Limb (tissue), 2 donors: ENCODE results near the gene STPG2.

ENCODE experiments used
- DNase-seq, 2 donors: peaks; one replicate each; pipeline ENCODE4 v3.0.0-alpha.2; 2016; ENCODE audit errors: extremely low spot score in 2 of 2

Gene STPG2

GRCh38 chr4:98093662-98094061 is 49.6 kb downstream of the STPG2 start:
- no peak for DNase-seq

GRCh38 chr4:98092833-98093439 is 50.3 kb downstream of the STPG2 start:
- DNase-seq = peak in 1 of 2 donors; percentile 13

- no peak for DNase-seq
Observed at GRCh38 chr4:98081936-98082335, 61.3 kb downstream of the STPG2 start.

GRCh38 chr4:98068495-98068894 is 74.8 kb downstream of the STPG2 start:
- DNase-seq = no peak

GRCh38 chr4:98055800-98056501 is 87.3 kb downstream of the STPG2 start:
- no peak for DNase-seq

- DNase-seq = no peak
Observed at GRCh38 chr4:98046665-98047064, 96.6 kb downstream of the STPG2 start.

- no peak for DNase-seq
Observed at GRCh38 chr4:98030059-98030458, 113.2 kb downstream of the STPG2 start.

- DNase-seq = no peak
Observed at GRCh38 chr4:98027827-98028226, 115.4 kb downstream of the STPG2 start.

GRCh38 chr4:98026362-98026761 is 116.9 kb downstream of the STPG2 start:
- DNase-seq = no peak

- DNase-seq = no peak
Observed at GRCh38 chr4:98006814-98007412, 136.4 kb downstream of the STPG2 start.

- no peak for DNase-seq
Observed at GRCh38 chr4:98006060-98006459, 137.2 kb downstream of the STPG2 start.

GRCh38 chr4:98000940-98001339 is 142.3 kb downstream of the STPG2 start:
- no peak for DNase-seq

GRCh38 chr4:97998203-97998602 is 145.1 kb downstream of the STPG2 start:
- no peak for DNase-seq

- DNase-seq = no peak
Observed at GRCh38 chr4:97994765-97995465, 148.4 kb downstream of the STPG2 start.

GRCh38 chr4:97990409-97990808 is 152.9 kb downstream of the STPG2 start:
- DNase-seq = no peak

GRCh38 chr4:97987019-97987648 is 156.1 kb downstream of the STPG2 start:
- DNase-seq = peak in 1 of 2 donors; percentile 64

- DNase-seq = no peak
Observed at GRCh38 chr4:97984545-97985131, 158.6 kb downstream of the STPG2 start.

GRCh38 chr4:97978791-97979488 is 164.3 kb downstream of the STPG2 start:
- DNase-seq = no peak

GRCh38 chr4:97953171-97953941 is 189.9 kb downstream of the STPG2 start:
- DNase-seq = no peak

GRCh38 chr4:97952763-97953162 is 190.5 kb downstream of the STPG2 start:
- DNase-seq = no peak
